SK-N-SH (cell line): Measurements from ENCODE around the gene RNF223. TPM values are rescaled to one million over a fixed set of nuclear protein-coding genes. Genes with fewer than 3 reads are reported as not detected.
A peak's percentile ranks its signal among the peaks of the same experiment; 100 is the strongest.

Source experiments
- CTCF ChIA-PET: fragments of 300-600, 350-600 bp; formaldehyde crosslinking; extraction: SDS; loops from one replicate; lab custom pipeline; 2021; lab: Yijun Ruan, JAX
- POLR2A ChIA-PET: fragments of 350-600 bp; sonication (Branson Sonifier 250); formaldehyde crosslinking; extraction: SDS; loops from one replicate; lab custom pipeline; 2020; ENCODE audit warnings: antibody characterized with exemption, inconsistent platforms; lab: Yijun Ruan, JAX
- DNase-seq: peaks from one replicate; pipeline ENCODE4 v3.0.0; 2012
- H2AFZ ChIP-seq: fragments of 200-600 bp; sonication (generic); 2 replicates; pipeline ENCODE4 v1.8.1; 2016; ENCODE audit warnings: antibody characterized with exemption, mild to moderate bottlenecking, low read depth
- H3F3A ChIP-seq: fragments of 200-600 bp; sonication (generic); replicated peaks from 2 replicates; pipeline ENCODE3; 2016; ENCODE audit warnings: antibody characterized with exemption, mild to moderate bottlenecking; ENCODE audit not compliant: insufficient read depth
- H3K27ac ChIP-seq, 2 experiments: fragments of 200-500 bp in 1 of 2; fragments of 200-600 bp in 1 of 2; sonication (Bioruptor generic) in 1 of 2; sonication (generic), shearing (Covaris generic) in 1 of 2; 2 replicates each; pipeline versions ENCODE4 v1.5.1 to v1.6.1; 2014 to 2016; ENCODE audit warnings: low read depth in 2 of 2, inconsistent platforms in 1 of 2, low read length in 1 of 2, mild to moderate bottlenecking in 1 of 2, mixed read lengths in 1 of 2
- H3K27me3 ChIP-seq: fragments of 200-600 bp; sonication (generic), shearing (Covaris generic); 2 replicates; pipeline ENCODE4 v1.6.1; 2016; ENCODE audit warnings: mixed run types; ENCODE audit not compliant: insufficient read depth
- H3K36me3 ChIP-seq, 2 experiments: fragments of 200-500 bp in 1 of 2; fragments of 200-600 bp in 1 of 2; sonication (Bioruptor generic) in 1 of 2; sonication (generic) in 1 of 2; replicated peaks in 1 of 2; 2 replicates each; pipeline versions ENCODE3 to v1.5.1; 2014 to 2016; ENCODE audit warnings: low read length in 1 of 2, mild to moderate bottlenecking in 1 of 2; ENCODE audit not compliant: insufficient read depth in 2 of 2, control insufficient read depth in 1 of 2
- H3K4me1 ChIP-seq, 2 experiments: fragments of 200-500 bp in 1 of 2; fragments of 200-600 bp in 1 of 2; sonication (Bioruptor generic) in 1 of 2; sonication (generic), shearing (Covaris generic) in 1 of 2; 2 replicates each; pipeline versions ENCODE4 v1.5.1 to v1.6.1; 2014 to 2016; ENCODE audit warnings: low read depth in 1 of 2, low read length in 1 of 2, mixed run types in 1 of 2; ENCODE audit not compliant: insufficient read depth in 2 of 2, control insufficient read depth in 1 of 2
- H3K4me2 ChIP-seq: fragments of 200-600 bp; sonication (generic), shearing (Covaris generic); 2 replicates; pipeline ENCODE4 v1.6.1; 2017; ENCODE audit warnings: mixed run types
- H3K4me3 ChIP-seq, 2 experiments: fragments of 200-500 bp in 1 of 2; fragments of 200-600 bp in 1 of 2; sonication (Bioruptor generic) in 1 of 2; sonication (generic), shearing (Covaris generic) in 1 of 2; 2 replicates each; pipeline versions ENCODE4 v1.5.1 to v1.8.1; 2014 to 2016; ENCODE audit warnings: low read depth in 2 of 2, inconsistent platforms in 1 of 2, low read length in 1 of 2, mild to moderate bottlenecking in 1 of 2, mixed read lengths in 1 of 2, moderate library complexity in 1 of 2
- H3K79me2 ChIP-seq: fragments of 200-600 bp; sonication (generic); 2 replicates; pipeline ENCODE4 v1.8.1; 2017; ENCODE audit warnings: mild to moderate bottlenecking; ENCODE audit not compliant: insufficient read depth
- H3K9ac ChIP-seq: fragments of 200-600 bp; sonication (generic); 2 replicates; pipeline ENCODE4 v1.6.1; 2017; ENCODE audit warnings: mixed run types
- H3K9me2 ChIP-seq: fragments of 200-600 bp; sonication (generic); 2 replicates; pipeline ENCODE4 v1.6.1; 2017; ENCODE audit warnings: mixed run types
- H3K9me3 ChIP-seq: fragments of 200-600 bp; sonication (generic); 2 replicates; pipeline ENCODE4 v1.6.1; 2017; ENCODE audit warnings: mixed run types, mild to moderate bottlenecking, moderate library complexity
- H4K20me1 ChIP-seq: fragments of 200-600 bp; sonication (generic); 2 replicates; pipeline ENCODE4 v1.6.1; 2017; ENCODE audit warnings: mild to moderate bottlenecking, mixed run types; ENCODE audit not compliant: insufficient read depth
- CTCF ChIP-seq: fragments of 200-600 bp; sonication (generic); IDR thresholded peaks from 2 replicates; pipeline ENCODE4 v1.6.1; 2017; ENCODE audit warnings: antibody characterized with exemption, mild to moderate bottlenecking, moderate library complexity
- IRF3 ChIP-seq: fragments of 150-350 bp; IDR thresholded peaks from 2 replicates; pipeline ENCODE4 v1.6.1; 2016; ENCODE audit warnings: mild to moderate bottlenecking, low read depth, low read length
- MXI1 ChIP-seq: IDR thresholded peaks from 2 replicates; pipeline ENCODE4 v1.6.1; 2012; ENCODE audit warnings: mild to moderate bottlenecking, low read depth, low read length, improper control_type of control experiment
- NFIC ChIP-seq: IDR thresholded peaks from 2 replicates; pipeline ENCODE4 v1.4.0; 2012; ENCODE audit warnings: borderline replicate concordance
- RAD21 ChIP-seq: IDR thresholded peaks from 2 replicates; pipeline ENCODE4 v1.6.1; 2012; ENCODE audit warnings: mild to moderate bottlenecking, low read length
- SMC3 ChIP-seq: IDR thresholded peaks from 2 replicates; pipeline ENCODE4 v1.6.1; 2012; ENCODE audit warnings: low read depth, low read length, improper control_type of control experiment
- TAF1 ChIP-seq: IDR thresholded peaks from 2 replicates; pipeline ENCODE4 v1.6.1; 2012; ENCODE audit warnings: low read depth, mild to moderate bottlenecking, low read length, moderate library complexity, borderline replicate concordance
- USF2 ChIP-seq: fragments of 150-350 bp; IDR thresholded peaks from 2 replicates; pipeline ENCODE4 v1.6.1; 2017; ENCODE audit warnings: antibody characterized with exemption, low read length, low read depth, borderline replicate concordance
- WGBS: methylation state at CpG from one replicate; pipeline ENCODE4 v1.1.6; 2017; ENCODE audit warnings: low lambda C conversion rate; 5-methylcytosine and 5-hydroxymethylcytosine counted together
- polyA plus RNA-seq, 3 experiments: library from polyadenylated mRNA; depleted of rRNA; stranded (reverse); fragments of >200 nt; gene quantifications; 2 replicates each; pipeline ENCODE4 v1.2.3, GENCODE V29; 2012

The RNF223 gene
- polyA plus RNA-seq, 1 of the 3 experiments (the other 2 are of a cell fraction): not detected

GRCh38 chr1:1032424-1032823, 41.7 kb downstream of the RNF223 start:
- POLR2A ChIA-PET: no interaction called here
- peak; percentile 80 for DNase-seq
- H4K20me1 ChIP-seq: peaks cover 31% of the 10 kb centered on the region

More at GRCh38 chr1:1032424-1032823, 41.7 kb downstream of the RNF223 start:
- Histone ChIP-seq H3K4me3 (peak overlapping the region in 1 of 2 experiments; percentile 44; a peak in 1 of 4 replicates), H3K4me2 (no peak overlapping the region; the same call in 1 of the 2 replicates), H3K27ac (no peak overlapping the region), H3K79me2 (no peaks in the 10 kb centered on the region), H2AFZ (no peak overlapping the region), H3F3A (no peaks in the 10 kb centered on the region), H3K9ac (no peak overlapping the region), H3K9me2 (no peaks in the 10 kb centered on the region)
- 31% methylated on average over 6 of the region's 16 CpGs for WGBS
- CTCF ChIA-PET: interaction anchor here (0.7 to 4.5 kb wide), 37 partner anchors 8 to 342 kb away, joined by 3 to 93 read pairs (median 4); partner anchors contain the start of genes AGRN, AURKAIP1, ISG15 and PERM1
- TF ChIP-seq IRF3: no peak
- TF ChIP-seq SMC3: peak; percentile 48; the same call in 1 of the 2 replicates
- TF ChIP-seq RAD21: peak; percentile 57
- TF ChIP-seq USF2: no peak
- peak; percentile 9; the same call in 1 of the 2 replicates for TF ChIP-seq MXI1
- TF ChIP-seq TAF1: no peak
- no peak for TF ChIP-seq NFIC
- no peak for TF ChIP-seq CTCF
- TF ChIP-seq, all 33 proteins: peak for 3
- H3K9me3 ChIP-seq: no peaks in the 10 kb centered on the region
- no peaks in the 10 kb centered on the region for H3K27me3 ChIP-seq
- H3K36me3 ChIP-seq: peaks cover 0 to 2% of the 10 kb centered on the region in 2 experiments
- H3K4me1 ChIP-seq: peaks cover 0 to 11% of the 10 kb centered on the region in 2 experiments; a peak in 1 of 4 replicates
